SK-N-SH (cell line): ENCODE results near the gene HERC5.

Source experiments
- EP300 ChIP-seq, 2 experiments: IDR thresholded peaks; 2 replicates each; pipeline versions ENCODE4 v1.4.0 to v1.6.1; 2012; ENCODE audit warnings: borderline replicate concordance in 1 of 2, low read depth in 1 of 2, low read length in 1 of 2
- EZH2phosphoT487 ChIP-seq: fragments of 200-600 bp; sonication (generic); IDR thresholded peaks from 2 replicates; pipeline ENCODE4 v1.6.1; 2017; ENCODE audit warnings: low read depth, mixed run types, mild to moderate bottlenecking, antibody characterized with exemption, moderate library complexity, borderline replicate concordance
- POLR2AphosphoS5 ChIP-seq: IDR thresholded peaks from 2 replicates; pipeline ENCODE4 v1.6.1; 2012; ENCODE audit warnings: low read depth, low read length
- RAD21 ChIP-seq: IDR thresholded peaks from 2 replicates; pipeline ENCODE4 v1.6.1; 2012; ENCODE audit warnings: mild to moderate bottlenecking, low read length
- RFX5 ChIP-seq: IDR thresholded peaks from 2 replicates; pipeline ENCODE4 v1.6.1; 2012; ENCODE audit warnings: mild to moderate bottlenecking, improper control_type of control experiment, low read length
- RXRA ChIP-seq: IDR thresholded peaks from 2 replicates; pipeline ENCODE4 v1.4.0; 2012; ENCODE audit warnings: low read depth, mild to moderate bottlenecking, borderline replicate concordance
- SMC3 ChIP-seq: IDR thresholded peaks from 2 replicates; pipeline ENCODE4 v1.6.1; 2012; ENCODE audit warnings: low read depth, low read length, improper control_type of control experiment
- TAF1 ChIP-seq: IDR thresholded peaks from 2 replicates; pipeline ENCODE4 v1.6.1; 2012; ENCODE audit warnings: low read depth, mild to moderate bottlenecking, low read length, moderate library complexity, borderline replicate concordance
- TF ChIP-seq, protein P1 (sequence below): fragments of 200-600 bp; sonication (generic); IDR thresholded peaks from 2 replicates; pipeline ENCODE4 v1.6.1; 2017; ENCODE audit warnings: antibody characterized with exemption, mild to moderate bottlenecking, moderate library complexity
- TF ChIP-seq, protein P2 (sequence below): fragments of 150-350 bp; IDR thresholded peaks from 2 replicates; pipeline ENCODE4 v1.6.1; 2017; ENCODE audit warnings: antibody characterized with exemption, low read length, low read depth, borderline replicate concordance

DNA sequence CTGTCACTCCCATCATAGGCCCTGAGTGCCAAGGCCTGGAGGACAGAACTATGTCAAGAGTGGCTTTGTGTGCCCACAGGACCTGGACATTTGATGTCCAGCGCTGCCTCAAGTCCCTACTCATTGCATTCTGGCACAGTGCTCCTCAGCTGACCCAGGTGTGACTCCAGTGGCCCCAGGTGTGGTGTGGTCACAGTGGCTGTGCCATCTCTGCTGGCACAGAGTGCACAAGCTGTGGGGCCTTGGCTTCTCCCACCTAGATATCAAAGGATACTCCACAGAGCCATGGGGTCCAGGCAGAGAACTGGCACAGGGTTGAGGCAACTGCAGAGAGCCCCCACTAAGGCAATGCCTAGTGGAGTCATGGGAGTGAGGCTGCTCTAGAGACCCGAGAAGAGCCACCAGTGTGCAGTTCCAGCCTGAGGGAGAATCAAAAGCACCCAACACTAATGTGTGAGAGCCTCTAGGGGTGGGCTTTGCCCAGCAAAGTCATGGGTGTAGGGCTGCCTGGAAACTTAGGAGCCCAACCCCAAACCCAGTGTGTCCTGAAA lies 41.0 kb downstream of the HERC5 start:
- TF ChIP-seq, protein P1, sequence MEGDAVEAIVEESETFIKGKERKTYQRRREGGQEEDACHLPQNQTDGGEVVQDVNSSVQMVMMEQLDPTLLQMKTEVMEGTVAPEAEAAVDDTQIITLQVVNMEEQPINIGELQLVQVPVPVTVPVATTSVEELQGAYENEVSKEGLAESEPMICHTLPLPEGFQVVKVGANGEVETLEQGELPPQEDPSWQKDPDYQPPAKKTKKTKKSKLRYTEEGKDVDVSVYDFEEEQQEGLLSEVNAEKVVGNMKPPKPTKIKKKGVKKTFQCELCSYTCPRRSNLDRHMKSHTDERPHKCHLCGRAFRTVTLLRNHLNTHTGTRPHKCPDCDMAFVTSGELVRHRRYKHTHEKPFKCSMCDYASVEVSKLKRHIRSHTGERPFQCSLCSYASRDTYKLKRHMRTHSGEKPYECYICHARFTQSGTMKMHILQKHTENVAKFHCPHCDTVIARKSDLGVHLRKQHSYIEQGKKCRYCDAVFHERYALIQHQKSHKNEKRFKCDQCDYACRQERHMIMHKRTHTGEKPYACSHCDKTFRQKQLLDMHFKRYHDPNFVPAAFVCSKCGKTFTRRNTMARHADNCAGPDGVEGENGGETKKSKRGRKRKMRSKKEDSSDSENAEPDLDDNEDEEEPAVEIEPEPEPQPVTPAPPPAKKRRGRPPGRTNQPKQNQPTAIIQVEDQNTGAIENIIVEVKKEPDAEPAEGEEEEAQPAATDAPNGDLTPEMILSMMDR: no peak
- TF ChIP-seq EP300 (IDR thresholded peaks at IDR 0.05; ENCODE audit: borderline replicate concordance in 1 of 2, low read depth in 1 of 2, low read length in 1 of 2) (no peak), EZH2phosphoT487 (no peak), POLR2AphosphoS5 (no peak), RFX5 (no peak), RAD21 (no peak), RXRA (no peak), TAF1 (no peak), SMC3 (no peak)
- TF ChIP-seq, protein P2, sequence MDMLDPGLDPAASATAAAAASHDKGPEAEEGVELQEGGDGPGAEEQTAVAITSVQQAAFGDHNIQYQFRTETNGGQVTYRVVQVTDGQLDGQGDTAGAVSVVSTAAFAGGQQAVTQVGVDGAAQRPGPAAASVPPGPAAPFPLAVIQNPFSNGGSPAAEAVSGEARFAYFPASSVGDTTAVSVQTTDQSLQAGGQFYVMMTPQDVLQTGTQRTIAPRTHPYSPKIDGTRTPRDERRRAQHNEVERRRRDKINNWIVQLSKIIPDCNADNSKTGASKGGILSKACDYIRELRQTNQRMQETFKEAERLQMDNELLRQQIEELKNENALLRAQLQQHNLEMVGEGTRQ: no peak
